CD4-positive, alpha-beta T cell (primary cell): ENCODE data around the gene SNX25. TPM values are rescaled to one million over a fixed set of nuclear protein-coding genes. Genes with fewer than 3 reads are reported as not detected.

Source experiments
- ATAC-seq: fragments of 200-7000 bp; cut with Tn5 transposase; one replicate; pipeline ENCODE4 v1.10.0; 2022; ENCODE audit warnings: mild to moderate bottlenecking; ENCODE audit not compliant: poor library complexity
- CTCF ChIA-PET: fragments of 350-600 bp; sonication (Branson Sonifier 250); formaldehyde crosslinking; loops from one replicate; lab custom pipeline; 2021; ENCODE audit warnings: antibody characterized with exemption, inconsistent platforms; lab: Charles Lee
- POLR2A ChIA-PET: fragments of 350-600 bp; sonication (Branson Sonifier 250); formaldehyde crosslinking; loops from one replicate; lab custom pipeline; 2021; ENCODE audit warnings: antibody characterized with exemption, inconsistent platforms; lab: Charles Lee
- DNase-seq, 14 experiments: peaks; one replicate each; pipeline ENCODE4 v3.0.0-alpha.2; 2013 to 2020; ENCODE audit warnings: mixed read lengths in 2 of 14
- H3K27ac ChIP-seq, 2 donors: one replicate each; pipeline versions ENCODE4 v1.5.1 to v1.7.0; 2013; ENCODE audit warnings: low read length in 2 of 2, low read depth in 1 of 2, mild to moderate bottlenecking in 1 of 2
- H3K27me3 ChIP-seq, 2 experiments: 1 replicate in 1 of 2; 2 replicates in 1 of 2; pipeline versions ENCODE4 v1.6.1 to v1.7.0; 2013; ENCODE audit warnings: low read length in 2 of 2, control low read depth in 1 of 2, mild to moderate bottlenecking in 1 of 2, moderate library complexity in 1 of 2; ENCODE audit not compliant: insufficient read depth in 2 of 2, control insufficient read depth in 1 of 2
- H3K36me3 ChIP-seq: one replicate; pipeline ENCODE4 v1.6.1; 2013; ENCODE audit warnings: low read length, control low read depth; ENCODE audit not compliant: insufficient read depth
- H3K4me1 ChIP-seq: one replicate; pipeline ENCODE4 v1.6.1; 2013; ENCODE audit warnings: low read length, control low read depth; ENCODE audit not compliant: insufficient read depth
- H3K4me3 ChIP-seq: one replicate; pipeline ENCODE4 v1.5.1; 2013; ENCODE audit warnings: mild to moderate bottlenecking, low read length, moderate library complexity
- H3K9me3 ChIP-seq, 2 experiments: 1 replicate in 1 of 2; 2 replicates in 1 of 2; pipeline versions ENCODE4 v1.6.1 to v1.7.0; 2013; ENCODE audit warnings: low read length in 2 of 2, mild to moderate bottlenecking in 2 of 2, control low read depth in 1 of 2, moderate library complexity in 1 of 2; ENCODE audit not compliant: control insufficient read depth in 1 of 2, insufficient read depth in 1 of 2
- H3K27ac Mint-ChIP-seq: one replicate; pipeline ENCODE4 v1.8.0; 2020; ENCODE audit warnings: mixed read lengths
- H3K27me3 Mint-ChIP-seq: one replicate; pipeline ENCODE4 v1.8.0; 2021; ENCODE audit warnings: mixed read lengths
- H3K36me3 Mint-ChIP-seq: one replicate; pipeline ENCODE4 v1.8.0; 2021; ENCODE audit warnings: low read depth, mixed read lengths
- H3K4me1 Mint-ChIP-seq: one replicate; pipeline ENCODE4 v1.8.0; 2021; ENCODE audit warnings: low read depth, mixed read lengths
- H3K4me3 Mint-ChIP-seq: one replicate; pipeline ENCODE4 v1.8.0; 2020; ENCODE audit warnings: mild to moderate bottlenecking, mixed read lengths
- H3K9me3 Mint-ChIP-seq: one replicate; pipeline ENCODE4 v1.8.0; 2020; ENCODE audit warnings: mixed read lengths
- intact Hi-C, 2 experiments: fragments of 100-400 bp; cut with DNase I in 1 of 2; cut with micrococcal nuclease in 1 of 2; formaldehyde crosslinking; loops; one replicate each; pipeline versions ENCODE4 v1.15.1 to v1.9.0; 2023 to 2025; cut with DNase I, micrococcal nuclease
- polyA plus RNA-seq, 2 donors: library from polyadenylated mRNA; unstranded; fragments of 120-200 nt; gene quantifications; one replicate each; pipeline ENCODE4 v1.2.1, GENCODE V29; 2013
- total RNA-seq, 174 experiments: library from RNA in 2 of 174; stranded (reverse) in 2 of 174; gene quantifications; one replicate each; pipeline ENCODE4 v1.2.3 and lab custom pipeline; 2021 to 2026
- TF ChIP-seq, protein P1 (sequence below): fragments of 200-600 bp; IDR thresholded peaks from one replicate; pipeline ENCODE4 v1.8.0; 2022; ENCODE audit warnings: antibody characterized with exemption, mild to moderate bottlenecking

Gene SNX25
- total RNA-seq (1 to 10 TPM; 7.9 to 9.1 TPM), total RNA-seq (lab: John Stamatoyannopoulos, UW) (15.4 to 103 (median 30.4) reads per million in 172 experiments)
- polyA plus RNA-seq (2013, experiment 1 of 2), result 11.2 TPM
- 12.5 TPM for polyA plus RNA-seq (2013, experiment 2 of 2)

DNA sequence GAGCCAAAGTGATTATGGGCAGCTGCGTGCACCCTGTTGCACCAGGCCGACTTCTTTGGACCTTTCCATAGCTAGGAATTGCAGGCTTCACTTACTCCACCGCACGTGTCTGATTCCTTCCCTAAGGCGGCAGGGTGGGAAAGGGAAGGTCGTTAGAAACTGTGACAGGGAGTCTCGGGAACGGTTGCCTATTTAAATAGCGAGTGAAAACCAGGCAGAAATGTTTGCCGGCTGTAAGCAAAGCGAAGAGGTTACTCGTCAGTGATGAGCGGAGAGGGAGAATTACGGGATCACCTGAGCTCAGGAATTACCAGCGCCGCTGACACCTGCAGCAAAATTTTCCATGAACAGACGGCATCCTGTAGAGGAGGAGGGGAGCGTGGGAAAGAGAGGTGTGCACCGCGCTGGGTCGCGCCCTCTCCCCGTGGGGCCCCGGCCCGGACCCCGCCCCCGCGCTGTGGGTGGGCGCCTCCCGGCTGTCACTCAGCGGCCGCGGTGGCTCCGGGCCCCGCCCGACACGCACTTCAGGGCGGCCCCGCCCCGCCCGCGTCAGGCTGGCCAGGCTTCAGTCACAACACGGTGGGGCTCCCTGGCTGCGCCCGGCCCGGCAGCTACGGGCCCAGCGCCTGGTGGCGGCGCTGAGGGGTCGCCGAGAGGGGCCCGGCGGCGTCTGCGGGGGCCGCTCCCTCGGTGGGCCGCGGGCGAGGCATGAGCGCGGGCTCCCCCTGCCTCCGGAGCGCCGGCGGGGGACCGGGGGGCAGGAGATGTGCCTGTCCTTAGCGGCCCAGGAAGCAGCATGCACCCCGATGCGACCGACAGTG is at the start of gene SNX25:
Gene SNX25, plus strand, starts transcription at position 568 of the 821 bp plus-strand sequence. Its CDS starts 229 bp downstream, at position 797.
- H3K27me3 ChIP-seq, result no peaks in the 10 kb centered on the region
- ATAC-seq, result peak; percentile 89

GRCh38 chr4:185165605-185166063 is 43.8 kb upstream of the SNX25 start:
- peaks cover 39% of the 10 kb centered on the region for H3K36me3 ChIP-seq
- TF ChIP-seq, protein P1, sequence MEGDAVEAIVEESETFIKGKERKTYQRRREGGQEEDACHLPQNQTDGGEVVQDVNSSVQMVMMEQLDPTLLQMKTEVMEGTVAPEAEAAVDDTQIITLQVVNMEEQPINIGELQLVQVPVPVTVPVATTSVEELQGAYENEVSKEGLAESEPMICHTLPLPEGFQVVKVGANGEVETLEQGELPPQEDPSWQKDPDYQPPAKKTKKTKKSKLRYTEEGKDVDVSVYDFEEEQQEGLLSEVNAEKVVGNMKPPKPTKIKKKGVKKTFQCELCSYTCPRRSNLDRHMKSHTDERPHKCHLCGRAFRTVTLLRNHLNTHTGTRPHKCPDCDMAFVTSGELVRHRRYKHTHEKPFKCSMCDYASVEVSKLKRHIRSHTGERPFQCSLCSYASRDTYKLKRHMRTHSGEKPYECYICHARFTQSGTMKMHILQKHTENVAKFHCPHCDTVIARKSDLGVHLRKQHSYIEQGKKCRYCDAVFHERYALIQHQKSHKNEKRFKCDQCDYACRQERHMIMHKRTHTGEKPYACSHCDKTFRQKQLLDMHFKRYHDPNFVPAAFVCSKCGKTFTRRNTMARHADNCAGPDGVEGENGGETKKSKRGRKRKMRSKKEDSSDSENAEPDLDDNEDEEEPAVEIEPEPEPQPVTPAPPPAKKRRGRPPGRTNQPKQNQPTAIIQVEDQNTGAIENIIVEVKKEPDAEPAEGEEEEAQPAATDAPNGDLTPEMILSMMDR, result no peak
- H3K4me3 ChIP-seq, result no peak overlapping the region
- H3K27me3 ChIP-seq, result no peaks in the 10 kb centered on the region
- CTCF ChIA-PET, result interaction anchor here (1.9 kb wide), 1 partner anchor 18 kb away, joined by 6 read pairs; no protein-coding TSS in a partner anchor
- ATAC-seq (peak; percentile 88), DNase-seq (peak in 3 of 14 experiments; percentile 66 to 75 (median 71))
- peaks cover 10% of the 10 kb centered on the region for H3K4me1 ChIP-seq
- H3K36me3 Mint-ChIP-seq, result peaks cover 82% of the 10 kb centered on the region
- POLR2A ChIA-PET, result no interaction called here
- H3K4me3 Mint-ChIP-seq, result peak overlapping the region; percentile 49
- H3K27me3 Mint-ChIP-seq, result peaks cover 12% of the 10 kb centered on the region
- peak overlapping the region; percentile 60 for H3K27ac Mint-ChIP-seq
- intact Hi-C loops, result no loop called here
- no peaks in the 10 kb centered on the region for H3K9me3 ChIP-seq
- peaks cover 31% of the 10 kb centered on the region for H3K4me1 Mint-ChIP-seq
- H3K27ac ChIP-seq, result no peak overlapping the region
- H3K9me3 Mint-ChIP-seq, result no peaks in the 10 kb centered on the region

More for the DNA sequence above, at the start of gene SNX25:
- TF ChIP-seq, protein P1, result no peak
- H3K27ac Mint-ChIP-seq, result peak within 1 kb of the TSS; percentile 89
- H3K27me3 Mint-ChIP-seq, result no peaks in the 10 kb centered on the region
- peak within 1 kb of the TSS; percentile 97 for H3K4me3 Mint-ChIP-seq
- intact Hi-C loops, result loop anchor here (10.0 kb wide), 5 partner anchors 216 to 1764 kb away; partner anchors contain the start of genes ACSL1 (in 1 of the 2), CDKN2AIP (in 1 of the 2), CYP4V2 (in 1 of the 2) and UFSP2 (in 1 of the 2)
- peak within 1 kb of the TSS; percentile 69 for H3K4me3 ChIP-seq
- no peaks in the 10 kb centered on the region for H3K9me3 Mint-ChIP-seq
- no peak within 1 kb of the TSS for H3K27ac ChIP-seq
- POLR2A ChIA-PET, result interaction anchor here (0.6 to 2.8 kb wide), 9 partner anchors 8 to 216 kb away, joined by 3 to 22 read pairs (median 3); partner anchors contain the start of genes ANKRD37, LRP2BP, SLC25A4 and UFSP2
- H3K36me3 Mint-ChIP-seq, result peaks cover 14% of the 10 kb centered on the region
- CTCF ChIA-PET, result interaction anchor here (0.6 to 2.6 kb wide), 2 partner anchors 25 to 41 kb away, joined by 3 to 9 read pairs; no protein-coding TSS in a partner anchor
- DNase-seq, result peak; percentile 67 to 93 (median 80)
- no peaks in the 10 kb centered on the region for H3K36me3 ChIP-seq
- H3K4me1 Mint-ChIP-seq, result peaks cover 48% of the 10 kb centered on the region
- H3K9me3 ChIP-seq, result no peaks in the 10 kb centered on the region
- H3K4me1 ChIP-seq, result peaks cover 35% of the 10 kb centered on the region

- ChIA-PET POLR2A (interaction anchor here (0.7 kb wide), 1 partner anchor 10 kb away, joined by 3 read pairs; no protein-coding TSS in a partner anchor), CTCF (no interaction called here)
- DNase-seq (no peak), ATAC-seq (no peak)
- no peaks in the 10 kb centered on the region for H3K27me3 ChIP-seq
- no peaks in the 10 kb centered on the region for H3K9me3 Mint-ChIP-seq
- peaks cover 10% of the 10 kb centered on the region for H3K4me1 ChIP-seq
- H3K27ac Mint-ChIP-seq, result no peak overlapping the region
- no peak overlapping the region for H3K27ac ChIP-seq
- peaks cover 12% of the 10 kb centered on the region for H3K27me3 Mint-ChIP-seq
- no peak overlapping the region for H3K4me3 ChIP-seq
- intact Hi-C loops, result no loop called here
- H3K36me3 ChIP-seq, result peaks cover 34% of the 10 kb centered on the region
- no peak overlapping the region for H3K4me3 Mint-ChIP-seq
- no peaks in the 10 kb centered on the region for H3K9me3 ChIP-seq
- TF ChIP-seq, protein P1, result no peak
- peaks cover 78% of the 10 kb centered on the region for H3K36me3 Mint-ChIP-seq
- H3K4me1 Mint-ChIP-seq, result peaks cover 36% of the 10 kb centered on the region
These were observed 42.2 kb upstream of the SNX25 start for GRCh38 chr4:185167234-185167633.
